ENCODE measurements around the gene DFFA.
"Not testable (repeated sequence)": the region's sequence is repeated elsewhere in the genome, so short reads cannot be mapped to it uniquely, and the experiment has no call there.

Gene DFFA

DNA sequence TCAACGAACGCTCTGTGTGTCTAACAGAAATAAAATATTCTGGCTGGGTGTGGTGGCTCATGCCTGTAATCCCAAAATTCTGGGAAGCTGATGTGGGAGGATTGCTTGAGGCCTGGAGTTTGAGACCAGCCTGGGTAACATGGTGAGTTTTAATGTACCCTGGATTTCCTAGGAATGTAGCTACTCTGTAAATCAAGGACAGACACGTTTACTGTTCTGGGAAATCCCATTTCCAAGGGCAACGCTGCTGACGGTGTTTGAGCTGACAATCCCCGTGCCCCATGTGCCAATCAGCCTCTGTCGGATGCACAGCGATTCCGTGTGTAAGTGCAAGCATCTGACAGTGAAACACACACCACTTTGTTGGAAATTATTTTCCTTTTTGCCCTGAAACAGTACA is 14.5 kb downstream of the DFFA start:
- no peak overlapping the region for H3K4me3 ChIP-seq (ENCODE audit: low read depth, low read length)
- TF ChIP-seq, protein P1, sequence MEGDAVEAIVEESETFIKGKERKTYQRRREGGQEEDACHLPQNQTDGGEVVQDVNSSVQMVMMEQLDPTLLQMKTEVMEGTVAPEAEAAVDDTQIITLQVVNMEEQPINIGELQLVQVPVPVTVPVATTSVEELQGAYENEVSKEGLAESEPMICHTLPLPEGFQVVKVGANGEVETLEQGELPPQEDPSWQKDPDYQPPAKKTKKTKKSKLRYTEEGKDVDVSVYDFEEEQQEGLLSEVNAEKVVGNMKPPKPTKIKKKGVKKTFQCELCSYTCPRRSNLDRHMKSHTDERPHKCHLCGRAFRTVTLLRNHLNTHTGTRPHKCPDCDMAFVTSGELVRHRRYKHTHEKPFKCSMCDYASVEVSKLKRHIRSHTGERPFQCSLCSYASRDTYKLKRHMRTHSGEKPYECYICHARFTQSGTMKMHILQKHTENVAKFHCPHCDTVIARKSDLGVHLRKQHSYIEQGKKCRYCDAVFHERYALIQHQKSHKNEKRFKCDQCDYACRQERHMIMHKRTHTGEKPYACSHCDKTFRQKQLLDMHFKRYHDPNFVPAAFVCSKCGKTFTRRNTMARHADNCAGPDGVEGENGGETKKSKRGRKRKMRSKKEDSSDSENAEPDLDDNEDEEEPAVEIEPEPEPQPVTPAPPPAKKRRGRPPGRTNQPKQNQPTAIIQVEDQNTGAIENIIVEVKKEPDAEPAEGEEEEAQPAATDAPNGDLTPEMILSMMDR (IDR thresholded peaks at IDR 0.05; ENCODE audit: low read depth, low read length, missing control alignments) = no peak
- DNase-seq (ENCODE audit: low read depth) = no peak

DNA sequence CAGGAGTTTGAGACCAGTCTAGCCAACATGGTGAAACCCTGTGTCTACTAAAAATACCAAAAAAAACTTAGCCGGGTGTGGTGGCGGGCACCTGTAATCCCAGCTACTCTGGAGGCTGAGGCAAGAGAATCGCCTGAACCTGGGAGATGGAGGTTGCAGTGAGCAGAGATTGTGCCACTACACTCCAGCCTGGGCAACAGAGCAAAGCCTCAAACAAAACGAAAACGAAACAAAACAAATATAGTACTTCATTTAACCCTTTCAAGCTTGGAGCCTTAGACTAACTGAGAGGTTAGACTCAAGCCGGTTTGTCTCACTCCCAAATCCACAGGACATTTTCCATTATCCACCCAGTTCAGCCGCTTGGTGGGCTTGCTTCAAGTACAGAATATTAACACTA is 14.9 kb downstream of the DFFA start:
- not testable (repeated sequence) for H3K4me3 ChIP-seq (ENCODE audit: low read depth, low read length); DNase-seq (ENCODE audit: low read depth)

DNA sequence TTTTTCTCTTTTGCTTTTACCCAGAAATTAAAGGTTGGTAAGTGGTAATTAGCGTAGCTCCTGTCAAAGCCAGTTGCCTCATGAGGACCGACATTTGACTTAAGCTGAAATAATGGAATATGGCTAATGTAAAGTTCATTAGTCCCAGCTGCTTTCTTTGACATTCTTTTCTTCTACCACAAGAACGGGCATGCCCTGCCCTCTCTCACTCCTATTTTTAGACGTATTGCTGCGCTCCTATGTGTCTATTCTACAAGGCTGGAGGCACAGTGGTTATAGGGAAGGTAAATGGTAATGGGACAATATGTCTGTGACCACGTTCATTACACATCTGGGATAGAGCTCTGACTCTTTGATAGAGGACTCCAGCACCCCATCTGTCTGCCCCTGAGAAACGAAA is 15.7 kb downstream of the DFFA start:
- no peak for DNase-seq (ENCODE audit: low read depth)

DNA sequence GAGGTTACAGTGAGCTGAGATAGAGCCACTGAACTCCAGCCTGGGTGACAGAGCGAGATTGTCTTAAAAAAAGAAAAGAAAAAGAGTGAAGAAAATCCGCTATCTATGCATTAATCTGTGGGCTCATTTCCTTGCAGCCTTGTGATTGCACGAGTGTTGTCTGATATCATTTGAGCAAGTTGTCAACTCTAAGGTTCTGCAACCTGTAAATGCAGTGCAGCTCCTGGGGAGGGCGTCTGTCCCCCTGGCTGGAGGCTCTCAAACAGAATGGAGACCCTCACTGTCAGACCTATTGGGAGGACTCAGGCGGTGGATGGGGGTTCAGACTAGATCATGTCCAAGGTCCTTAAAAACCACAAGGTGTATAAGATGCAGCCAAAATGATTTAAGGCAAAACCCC is 16.3 kb downstream of the DFFA start:
- TF ChIP-seq, protein P1 (IDR thresholded peaks at IDR 0.05; ENCODE audit: low read depth, low read length, missing control alignments) = no peak
- no peak overlapping the region for H3K4me3 ChIP-seq (ENCODE audit: low read depth, low read length)
- DNase-seq (ENCODE audit: low read depth) = no peak

More for the DNA sequence above, 15.7 kb downstream of the DFFA start:
- TF ChIP-seq, protein P1 (IDR thresholded peaks at IDR 0.05; ENCODE audit: low read depth, low read length, missing control alignments) = no peak
- no peak overlapping the region for H3K4me3 ChIP-seq (ENCODE audit: low read depth, low read length)

DNA sequence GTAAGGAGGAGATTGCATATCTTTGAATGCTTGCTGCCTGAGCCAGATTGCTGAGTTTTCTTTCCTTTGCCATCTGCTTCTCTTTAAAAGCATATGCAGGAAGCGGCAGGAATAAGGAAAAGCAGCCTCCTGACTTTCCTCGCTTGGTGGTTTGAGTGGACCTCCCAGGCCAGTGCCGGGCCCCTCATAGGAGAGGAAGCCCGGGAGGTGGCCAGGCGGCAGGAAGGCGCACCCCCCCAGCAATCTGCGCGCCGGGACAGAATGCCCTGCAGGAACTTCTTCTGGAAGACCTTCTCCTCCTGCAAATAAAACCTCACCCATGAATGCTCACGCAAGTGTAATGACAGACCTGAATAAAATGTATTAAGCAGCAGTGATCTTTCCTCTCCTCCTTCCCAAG is 21.0 kb downstream of the DFFA start:
- H3K4me3 ChIP-seq (ENCODE audit: low read depth, low read length) = no peak overlapping the region
- TF ChIP-seq, protein P1 (IDR thresholded peaks at IDR 0.05; ENCODE audit: low read depth, low read length, missing control alignments) = no peak
- no peak for DNase-seq (ENCODE audit: low read depth)

DNA sequence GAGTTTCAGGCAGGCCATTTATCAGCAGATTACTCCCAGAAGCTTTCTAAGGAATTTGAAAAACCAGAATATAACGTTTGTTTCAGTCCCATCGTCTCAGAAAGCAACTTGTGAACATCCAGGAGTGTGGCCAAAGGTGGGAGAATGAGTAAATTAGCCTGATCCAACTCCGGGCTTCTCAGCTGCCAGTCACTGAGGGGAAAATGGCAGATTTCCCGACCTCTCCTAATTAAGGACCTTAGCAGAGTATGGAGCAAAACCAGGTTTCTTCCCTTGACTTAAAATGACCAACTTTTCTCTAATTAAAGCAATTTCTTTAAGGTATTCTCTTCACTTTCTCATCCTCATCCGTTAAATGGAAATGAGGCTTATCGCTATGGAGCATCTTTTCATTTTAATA is 21.5 kb downstream of the DFFA start:
- TF ChIP-seq, protein P1 (IDR thresholded peaks at IDR 0.05; ENCODE audit: low read depth, low read length, missing control alignments) = no peak
- no peak for DNase-seq (ENCODE audit: low read depth)
- no peak overlapping the region for H3K4me3 ChIP-seq (ENCODE audit: low read depth, low read length)

DNA sequence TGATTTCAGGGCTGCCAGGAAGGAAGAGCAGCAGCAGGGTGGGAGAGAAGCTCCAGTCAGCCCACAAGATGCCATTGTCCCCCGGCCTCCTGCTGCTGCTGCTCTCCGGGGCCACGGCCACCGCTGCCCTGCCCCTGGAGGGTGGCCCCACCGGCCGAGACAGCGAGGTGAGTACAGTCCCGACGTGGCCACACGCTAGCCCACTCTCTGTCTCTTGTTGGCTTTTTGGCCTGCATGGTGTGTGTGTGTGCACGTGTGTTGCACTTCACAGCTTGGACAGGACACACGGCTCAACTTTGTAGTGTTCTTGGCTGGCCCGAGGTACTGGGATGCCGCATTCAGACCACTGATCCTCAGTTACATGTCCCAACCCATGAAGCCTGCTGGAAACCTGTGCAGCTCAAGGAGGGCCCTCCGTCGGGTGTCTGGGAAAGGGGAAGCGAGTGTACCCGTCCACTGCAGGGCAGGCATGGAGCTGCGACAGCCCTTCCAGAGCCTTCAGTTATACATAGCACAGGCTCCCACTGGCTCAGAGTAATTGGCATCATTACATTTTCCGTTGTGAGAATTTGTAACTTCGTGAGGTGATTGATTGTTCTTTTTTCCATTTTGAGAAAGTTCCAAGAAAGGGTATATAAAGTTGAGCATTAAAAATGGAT is 22.0 kb downstream of the DFFA start:
- TF ChIP-seq, protein P1 (IDR thresholded peaks at IDR 0.05; ENCODE audit: low read depth, low read length, missing control alignments) = no peak

More for the DNA sequence above, 22.0 kb downstream of the DFFA start:
- DNase-seq (ENCODE audit: low read depth) = no peak
- H3K4me3 ChIP-seq (ENCODE audit: low read depth, low read length) = no peak overlapping the region
